Measurements from ENCODE around the gene DNAH1. TPM values are rescaled to one million over a fixed set of nuclear protein-coding genes. Genes with fewer than 3 reads are reported as not detected.

Gene DNAH1
- total RNA-seq, 4 donors from 2014 or later, result 19.3 to 103 (median 64.2) TPM

GRCh38 chr3:52293491-52294319, 22.4 kb upstream of the DNAH1 start:
- TF ChIP-seq CTCF (IDR thresholded peaks at IDR 0.05) (no peak), POLR2A (IDR thresholded peaks at IDR 0.05) (no peak)
- peaks cover 0 to 42% (median 1%) of the 10 kb centered on the region in 4 donors for H3K4me1 ChIP-seq
- H3K4me3 ChIP-seq, result no peak overlapping the region
- no peak overlapping the region for H3K27ac ChIP-seq
- no peaks in the 10 kb centered on the region for H3K27me3 ChIP-seq
- DNase-seq, result peak in 1 of 3 donors; percentile 24
- no peaks in the 10 kb centered on the region for H3K9me3 ChIP-seq
- peaks cover 0 to 27% (median 0%) of the 10 kb centered on the region in 3 donors for H3K36me3 ChIP-seq

- Histone ChIP-seq H3K4me1 (peaks cover 0 to 42% (median under 1%) of the 10 kb centered on the region in 4 donors), H3K4me3 (no peak overlapping the region), H3K9me3 (no peaks in the 10 kb centered on the region), H3K27ac (no peak overlapping the region), H3K27me3 (no peaks in the 10 kb centered on the region), H3K36me3 (peaks cover 0 to 27% (median 0%) of the 10 kb centered on the region in 3 donors)
- DNase-seq, result peak in 1 of 3 donors; percentile 40
- TF ChIP-seq CTCF (IDR thresholded peaks at IDR 0.05), result no peak
- TF ChIP-seq POLR2A (IDR thresholded peaks at IDR 0.05), result no peak
These were observed 21.6 kb upstream of the DNAH1 start for GRCh38 chr3:52294320-52295150.

GRCh38 chr3:52295671-52296208, 20.4 kb upstream of the DNAH1 start:
- DNase-seq, result no peak
- Histone ChIP-seq H3K4me3 (no peak overlapping the region), H3K9me3 (no peaks in the 10 kb centered on the region), H3K27me3 (no peaks in the 10 kb centered on the region), H3K4me1 (peaks cover 0 to 51% (median 0%) of the 10 kb centered on the region in 4 donors), H3K27ac (no peak overlapping the region), H3K36me3 (peaks cover 0 to 27% (median 0%) of the 10 kb centered on the region in 3 donors)
- no peak for TF ChIP-seq POLR2A (IDR thresholded peaks at IDR 0.05)
- TF ChIP-seq CTCF (IDR thresholded peaks at IDR 0.05), result no peak

- no peaks in the 10 kb centered on the region for H3K9me3 ChIP-seq
- no peak overlapping the region for H3K4me3 ChIP-seq
- H3K27ac ChIP-seq, result no peak overlapping the region
- H3K4me1 ChIP-seq, result peaks cover 0 to 35% (median 0%) of the 10 kb centered on the region in 4 donors
- no peak for TF ChIP-seq CTCF (IDR thresholded peaks at IDR 0.05)
- TF ChIP-seq POLR2A (IDR thresholded peaks at IDR 0.05), result no peak
- no peak for DNase-seq
- H3K27me3 ChIP-seq, result no peaks in the 10 kb centered on the region
- peaks cover 0 to 20% (median 0%) of the 10 kb centered on the region in 3 donors for H3K36me3 ChIP-seq
These were observed 18.6 kb upstream of the DNAH1 start for GRCh38 chr3:52297242-52298148.

All from Peyer's patch (tissue), 4 donors.